GM12878 (cell line): ENCODE measurements around the gene NTM.

Experiments used
- CEBPB ChIP-seq, 2 experiments: fragments of 150-350 bp in 1 of 2; IDR thresholded peaks; 2 replicates each; pipeline ENCODE4 v1.6.1; 2012 to 2014; ENCODE audit warnings: low read depth in 2 of 2, low read length in 2 of 2, borderline replicate concordance in 1 of 2, inconsistent platforms in 1 of 2
- EZH2 ChIP-seq: IDR thresholded peaks from 2 replicates; pipeline ENCODE4 v1.6.1; 2012; ENCODE audit warnings: low read depth, mild to moderate bottlenecking, control low read depth, inconsistent platforms, low read length, borderline replicate concordance; ENCODE audit not compliant: control insufficient read depth
- FOS ChIP-seq: IDR thresholded peaks from 3 replicates; pipeline ENCODE4 v1.6.1; 2011; ENCODE audit warnings: borderline replicate concordance; ENCODE audit not compliant: insufficient read length; ENCODE audit errors: extremely low read depth
- MAX ChIP-seq: IDR thresholded peaks from 2 replicates; pipeline ENCODE4 v1.6.1; 2012; ENCODE audit warnings: low read depth, low read length, improper control_type of control experiment
- MXI1 ChIP-seq: fragments of 150-350 bp; IDR thresholded peaks from 2 replicates; pipeline ENCODE4 v1.6.1; 2011; ENCODE audit warnings: low read depth, mild to moderate bottlenecking, inconsistent platforms, low read length, improper control_type of control experiment
- NFYB ChIP-seq: IDR thresholded peaks from 2 replicates; pipeline ENCODE4 v1.6.1; 2011; ENCODE audit warnings: low read depth, mild to moderate bottlenecking, low read length, improper control_type of control experiment, moderate library complexity; ENCODE audit not compliant: insufficient read depth
- POLR2AphosphoS2 ChIP-seq: IDR thresholded peaks from 2 replicates; pipeline ENCODE4 v1.6.1; 2011; ENCODE audit warnings: low read depth, mild to moderate bottlenecking, low read length, improper control_type of control experiment, moderate library complexity
- POLR2AphosphoS5 ChIP-seq: IDR thresholded peaks from 2 replicates; pipeline ENCODE4 v1.6.1; 2011; ENCODE audit warnings: mild to moderate bottlenecking, low read length, inconsistent platforms
- SIN3A ChIP-seq: IDR thresholded peaks from 2 replicates; pipeline ENCODE4 v1.6.1; 2012; ENCODE audit warnings: low read depth, low read length, improper control_type of control experiment
- SMC3 ChIP-seq: IDR thresholded peaks from 2 replicates; pipeline ENCODE4 v1.6.1; 2011; ENCODE audit warnings: low read length, improper control_type of control experiment, borderline replicate concordance
- SRF ChIP-seq, 2 experiments: IDR thresholded peaks; 2 replicates each; pipeline ENCODE4 v1.6.1; 2011; ENCODE audit warnings: low read depth in 2 of 2, low read length in 2 of 2, mild to moderate bottlenecking in 1 of 2, moderate library complexity in 1 of 2
- TF ChIP-seq, protein P1 (sequence below), 3 experiments: IDR thresholded peaks in 2 of 3; conservative IDR thresholded peaks in 1 of 3; 2 replicates each; pipeline ENCODE4 v1.5.1; 2011; ENCODE audit warnings: low read depth in 3 of 3, low read length in 3 of 3, mild to moderate bottlenecking in 3 of 3, control low read depth in 2 of 3, moderate library complexity in 2 of 3, inconsistent platforms in 1 of 3, mixed read lengths in 1 of 3; ENCODE audit not compliant: control insufficient read depth in 2 of 3, insufficient read depth in 1 of 3; ENCODE audit errors: extremely low read depth in 1 of 3

- no peak for TF ChIP-seq NFYB
- TF ChIP-seq, protein P1, sequence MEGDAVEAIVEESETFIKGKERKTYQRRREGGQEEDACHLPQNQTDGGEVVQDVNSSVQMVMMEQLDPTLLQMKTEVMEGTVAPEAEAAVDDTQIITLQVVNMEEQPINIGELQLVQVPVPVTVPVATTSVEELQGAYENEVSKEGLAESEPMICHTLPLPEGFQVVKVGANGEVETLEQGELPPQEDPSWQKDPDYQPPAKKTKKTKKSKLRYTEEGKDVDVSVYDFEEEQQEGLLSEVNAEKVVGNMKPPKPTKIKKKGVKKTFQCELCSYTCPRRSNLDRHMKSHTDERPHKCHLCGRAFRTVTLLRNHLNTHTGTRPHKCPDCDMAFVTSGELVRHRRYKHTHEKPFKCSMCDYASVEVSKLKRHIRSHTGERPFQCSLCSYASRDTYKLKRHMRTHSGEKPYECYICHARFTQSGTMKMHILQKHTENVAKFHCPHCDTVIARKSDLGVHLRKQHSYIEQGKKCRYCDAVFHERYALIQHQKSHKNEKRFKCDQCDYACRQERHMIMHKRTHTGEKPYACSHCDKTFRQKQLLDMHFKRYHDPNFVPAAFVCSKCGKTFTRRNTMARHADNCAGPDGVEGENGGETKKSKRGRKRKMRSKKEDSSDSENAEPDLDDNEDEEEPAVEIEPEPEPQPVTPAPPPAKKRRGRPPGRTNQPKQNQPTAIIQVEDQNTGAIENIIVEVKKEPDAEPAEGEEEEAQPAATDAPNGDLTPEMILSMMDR (IDR thresholded peaks at IDR 0.05 in 2 of 3, conservative IDR thresholded peaks at IDR 0.05 in 1 of 3; ENCODE audit: control insufficient read depth in 2 of 3, extremely low read depth in 1 of 3, insufficient read depth in 1 of 3, low read depth in 3 of 3, low read length in 3 of 3) = no peak
- TF ChIP-seq CEBPB (IDR thresholded peaks at IDR 0.05; ENCODE audit: borderline replicate concordance in 1 of 2, low read depth in 2 of 2, low read length in 2 of 2) = no peak
- TF ChIP-seq SIN3A = no peak
- no peak for TF ChIP-seq EZH2
- TF ChIP-seq POLR2AphosphoS2 = no peak
- TF ChIP-seq SRF (IDR thresholded peaks at IDR 0.05; ENCODE audit: low read depth in 2 of 2, low read length in 2 of 2) = no peak
- no peak for TF ChIP-seq MAX
- no peak for TF ChIP-seq FOS
- no peak for TF ChIP-seq MXI1
- no peak for TF ChIP-seq POLR2AphosphoS5
- no peak for TF ChIP-seq SMC3
Measured at GRCh38 chr11:131754671-131755070, 384.3 kb downstream of the NTM start.
